ENCODE measurements around the gene RNF181.

GRCh38 chr2:85550486-85550885 lies 45.1 kb upstream of the RNF181 start:
- TF ChIP-seq POLR2A (IDR thresholded peaks at IDR 0.05) (no peak), CTCF (IDR thresholded peaks at IDR 0.05) (no peak)

All from testis (tissue), 2 donors.